GM12874 (cell line): Measurements from ENCODE around the gene SLC11A2.

Experiments used
- TF ChIP-seq, protein P1 (sequence below): IDR thresholded peaks from 2 replicates; pipeline ENCODE4 v1.5.1; 2011; ENCODE audit warnings: low read depth, mild to moderate bottlenecking, control low read depth, low read length, moderate library complexity; ENCODE audit not compliant: insufficient read depth

Gene SLC11A2

DNA sequence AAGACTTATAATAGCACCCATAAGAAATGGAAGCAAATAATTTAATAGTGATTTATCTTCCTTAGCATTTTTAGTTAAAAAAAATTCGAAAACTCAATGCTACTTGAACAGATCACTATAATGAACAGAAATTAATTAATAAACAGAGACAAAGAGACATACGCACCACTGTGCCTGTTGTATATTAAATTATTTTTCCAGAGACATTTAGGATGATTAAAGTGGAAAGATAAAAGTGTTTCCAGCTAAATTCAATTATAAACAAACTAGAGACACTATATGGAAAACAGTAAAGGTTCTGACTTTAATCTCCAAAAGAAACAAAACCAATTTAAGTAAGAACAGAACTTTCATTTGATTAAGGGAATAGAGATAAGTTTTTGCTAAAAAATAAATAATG, 70.5 kb downstream of the SLC11A2 start:
- TF ChIP-seq, protein P1, sequence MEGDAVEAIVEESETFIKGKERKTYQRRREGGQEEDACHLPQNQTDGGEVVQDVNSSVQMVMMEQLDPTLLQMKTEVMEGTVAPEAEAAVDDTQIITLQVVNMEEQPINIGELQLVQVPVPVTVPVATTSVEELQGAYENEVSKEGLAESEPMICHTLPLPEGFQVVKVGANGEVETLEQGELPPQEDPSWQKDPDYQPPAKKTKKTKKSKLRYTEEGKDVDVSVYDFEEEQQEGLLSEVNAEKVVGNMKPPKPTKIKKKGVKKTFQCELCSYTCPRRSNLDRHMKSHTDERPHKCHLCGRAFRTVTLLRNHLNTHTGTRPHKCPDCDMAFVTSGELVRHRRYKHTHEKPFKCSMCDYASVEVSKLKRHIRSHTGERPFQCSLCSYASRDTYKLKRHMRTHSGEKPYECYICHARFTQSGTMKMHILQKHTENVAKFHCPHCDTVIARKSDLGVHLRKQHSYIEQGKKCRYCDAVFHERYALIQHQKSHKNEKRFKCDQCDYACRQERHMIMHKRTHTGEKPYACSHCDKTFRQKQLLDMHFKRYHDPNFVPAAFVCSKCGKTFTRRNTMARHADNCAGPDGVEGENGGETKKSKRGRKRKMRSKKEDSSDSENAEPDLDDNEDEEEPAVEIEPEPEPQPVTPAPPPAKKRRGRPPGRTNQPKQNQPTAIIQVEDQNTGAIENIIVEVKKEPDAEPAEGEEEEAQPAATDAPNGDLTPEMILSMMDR, result no peak

DNA sequence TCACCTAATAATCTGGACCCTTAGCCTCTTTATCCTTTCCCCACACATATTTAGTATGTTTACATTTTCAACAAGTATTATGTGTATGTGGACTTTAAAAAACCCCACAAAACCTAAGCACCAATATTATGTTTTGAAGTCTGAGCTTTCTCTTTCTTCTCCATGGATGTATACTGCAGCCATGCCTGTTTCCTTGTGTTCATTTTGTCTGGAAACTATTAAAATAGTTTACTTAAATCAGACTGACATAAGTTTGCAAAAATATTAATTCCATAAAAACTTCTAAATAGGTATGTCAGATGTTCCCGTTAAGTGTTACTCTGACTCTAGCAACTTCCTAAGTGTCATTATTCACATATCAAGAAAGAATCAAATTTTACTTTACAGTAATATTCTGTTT, 70.9 kb downstream of the SLC11A2 start:
- TF ChIP-seq, protein P1, result no peak

DNA sequence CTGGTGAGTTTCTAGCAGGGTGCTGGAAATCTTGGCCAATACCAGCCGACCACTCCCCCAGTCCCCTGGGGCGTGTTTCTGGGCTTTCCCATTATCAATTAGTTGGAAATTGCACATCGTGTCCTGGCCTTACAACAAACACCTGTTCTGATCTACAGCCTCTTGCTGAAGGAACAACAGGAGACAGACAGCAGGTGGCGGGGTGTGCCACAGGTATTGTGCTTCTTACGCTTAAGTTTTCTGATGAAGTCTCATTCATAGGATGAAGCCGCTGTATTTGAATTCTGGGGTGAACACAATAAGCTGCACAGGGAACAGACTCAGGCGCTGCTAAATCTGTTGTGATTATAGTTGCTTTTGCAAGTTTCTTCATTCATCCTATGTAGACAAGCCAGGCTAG, 73.1 kb downstream of the SLC11A2 start:
- TF ChIP-seq, protein P1, result no peak

DNA sequence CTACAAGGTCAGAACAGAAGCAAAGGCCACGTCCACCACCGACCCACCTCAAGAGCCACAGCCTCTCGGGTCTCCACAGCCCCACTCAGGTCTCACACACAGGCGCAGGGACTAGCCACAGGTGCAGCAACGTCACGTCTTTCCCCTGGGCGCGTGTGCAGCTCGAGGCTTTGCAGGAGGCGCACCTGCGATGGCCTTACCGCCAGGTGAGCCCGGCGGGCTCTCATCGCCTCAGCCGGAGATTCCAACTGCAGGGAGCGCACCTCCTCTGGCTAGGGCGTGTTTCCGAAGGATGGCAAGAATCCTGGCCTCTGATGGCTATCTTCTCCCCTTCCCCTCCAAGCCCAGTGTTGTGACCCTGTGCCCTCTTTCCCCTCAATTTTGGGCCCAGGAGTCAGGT, 73.7 kb downstream of the SLC11A2 start, which contains the start of gene HIGD1C:
TSS of gene HIGD1C (plus strand) at position 35 of the 400 bp plus-strand sequence. CDS start 1,455 bp downstream, outside the sequence.
- TF ChIP-seq, protein P1, result no peak

- TF ChIP-seq, protein P1, result no peak
These were observed 75.1 kb downstream of the SLC11A2 start for GRCh38 chr12:50951112-50951511.

GRCh38 chr12:50949801-50950302, 76.3 kb downstream of the SLC11A2 start:
- TF ChIP-seq, protein P1, result no peak

GRCh38 chr12:50948798-50949197, 77.4 kb downstream of the SLC11A2 start:
- TF ChIP-seq, protein P1, result no peak
